Glutamatergic neuron (in vitro differentiated cells): ENCODE data around the gene ITPR1. TPM values are rescaled to one million over a fixed set of nuclear protein-coding genes. Genes with fewer than 3 reads are reported as not detected.

Source experiments
- DNase-seq: peaks from one replicate; pipeline ENCODE4 v3.0.0; 2022
- H3K27ac Mint-ChIP-seq: one replicate; pipeline ENCODE4 v1.8.0; 2020; ENCODE audit warnings: mild to moderate bottlenecking, mixed read lengths, inconsistent platforms; ENCODE audit not compliant: unreplicated experiment
- H3K27me3 Mint-ChIP-seq: one replicate; pipeline ENCODE4 v1.8.0; 2020; ENCODE audit warnings: mild to moderate bottlenecking, moderate library complexity, mixed read lengths, inconsistent platforms; ENCODE audit not compliant: unreplicated experiment
- H3K36me3 Mint-ChIP-seq: one replicate; pipeline ENCODE4 v1.8.0; 2020; ENCODE audit warnings: mild to moderate bottlenecking, mixed read lengths, inconsistent platforms; ENCODE audit not compliant: unreplicated experiment
- H3K4me1 Mint-ChIP-seq: one replicate; pipeline ENCODE4 v1.8.0; 2020; ENCODE audit warnings: mild to moderate bottlenecking, low read depth, mixed read lengths, inconsistent platforms; ENCODE audit not compliant: unreplicated experiment
- H3K4me3 Mint-ChIP-seq: one replicate; pipeline ENCODE4 v1.8.0; 2020; ENCODE audit warnings: mild to moderate bottlenecking, mixed read lengths, inconsistent platforms; ENCODE audit not compliant: unreplicated experiment
- H3K9me3 Mint-ChIP-seq: one replicate; pipeline ENCODE4 v1.8.0; 2020; ENCODE audit warnings: mild to moderate bottlenecking, moderate library complexity, mixed read lengths, inconsistent platforms; ENCODE audit not compliant: unreplicated experiment
- CTCF ChIP-seq: fragments of 200-600 bp; sonication (generic); IDR thresholded peaks from one replicate; pipeline ENCODE4 v1.5.0; 2021; ENCODE audit not compliant: partially characterized antibody, unreplicated experiment
- total RNA-seq: library from RNA; stranded (reverse); fragmentation: NEBNext Ultra II Directional; extraction: Animal tissue kit (Norgen Biotek cat#: 25700); gene quantifications from one replicate; pipeline ENCODE4 v1.2.1, GENCODE V29; 2021; ENCODE audit not compliant: unreplicated experiment

ITPR1 gene
- total RNA-seq, 1 donor from 2014 or later: 6.9 TPM

GRCh38 chr3:4716706-4717362 is 223.7 kb downstream of the ITPR1 start:
- Mint-ChIP-seq H3K27me3 (peaks cover 7% of the 10 kb centered on the region), H3K9me3 (no peaks in the 10 kb centered on the region), H3K36me3 (no peaks in the 10 kb centered on the region), H3K4me1 (peaks cover 5% of the 10 kb centered on the region), H3K4me3 (no peak overlapping the region), H3K27ac (no peak overlapping the region)
- no peak for TF ChIP-seq CTCF
- no peak for DNase-seq

- no peak overlapping the region for H3K27ac Mint-ChIP-seq
- H3K4me3 Mint-ChIP-seq: no peak overlapping the region
- H3K27me3 Mint-ChIP-seq: peaks cover 7% of the 10 kb centered on the region
- no peaks in the 10 kb centered on the region for H3K9me3 Mint-ChIP-seq
- no peaks in the 10 kb centered on the region for H3K36me3 Mint-ChIP-seq
- no peak for TF ChIP-seq CTCF
- peaks cover 5% of the 10 kb centered on the region for H3K4me1 Mint-ChIP-seq
- DNase-seq: no peak
Observed at GRCh38 chr3:4717363-4717740, 224.2 kb downstream of the ITPR1 start.

DNA sequence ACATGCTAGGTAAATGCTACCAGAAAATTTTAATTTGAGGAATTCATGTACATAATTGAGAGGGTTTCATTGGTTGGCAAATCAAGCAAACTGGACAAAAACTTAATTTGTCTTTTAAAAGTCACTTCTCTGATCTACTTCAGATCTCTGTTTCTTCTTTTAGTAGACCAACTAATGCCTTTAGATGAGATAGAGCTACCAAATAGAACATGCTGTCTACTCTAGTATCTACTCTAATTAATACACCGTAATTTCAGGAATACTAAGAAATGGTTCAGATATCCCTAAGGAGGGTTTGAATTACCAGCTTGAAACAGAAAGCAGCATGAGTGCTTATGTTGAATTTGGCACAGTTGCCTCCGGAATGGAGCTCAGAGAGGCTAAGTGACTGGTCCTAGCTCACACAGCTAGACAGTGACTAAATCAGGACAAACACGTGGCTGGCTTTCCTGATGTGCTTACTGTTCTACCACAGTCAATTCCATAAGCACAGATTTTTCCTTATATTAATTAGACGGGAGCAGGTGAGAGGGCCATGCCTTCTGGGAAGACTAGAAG is 225.1 kb downstream of the ITPR1 start:
- DNase-seq: no peak
- peaks cover 5% of the 10 kb centered on the region for H3K4me1 Mint-ChIP-seq
- H3K9me3 Mint-ChIP-seq: no peaks in the 10 kb centered on the region
- H3K27me3 Mint-ChIP-seq: peaks cover 7% of the 10 kb centered on the region
- H3K36me3 Mint-ChIP-seq: no peaks in the 10 kb centered on the region
- H3K27ac Mint-ChIP-seq: no peak overlapping the region
- no peak for TF ChIP-seq CTCF
- no peak overlapping the region for H3K4me3 Mint-ChIP-seq

DNA sequence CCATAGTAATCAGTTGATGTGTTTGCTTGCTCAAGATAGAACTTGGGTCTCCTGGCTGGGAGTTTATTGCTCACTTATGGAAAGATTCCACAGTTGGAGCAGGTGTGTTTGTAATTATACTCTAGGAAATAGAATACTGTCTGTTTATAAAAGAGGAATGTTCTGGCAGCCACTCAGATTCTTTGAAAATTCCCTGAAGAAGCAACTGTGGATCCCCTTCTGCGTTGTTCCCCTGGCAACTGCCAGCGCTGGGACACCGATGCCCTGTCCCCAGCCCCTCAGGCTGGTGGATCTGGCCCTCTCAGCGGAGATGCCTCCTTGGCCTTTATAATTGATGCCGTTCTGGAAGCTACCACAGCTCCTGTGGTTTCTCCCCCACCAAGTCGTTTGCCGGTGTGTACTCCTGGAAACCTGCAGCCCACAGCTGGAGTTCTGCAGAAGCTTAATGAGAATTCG is 225.9 kb downstream of the ITPR1 start:
- H3K4me1 Mint-ChIP-seq: peaks cover 5% of the 10 kb centered on the region
- H3K36me3 Mint-ChIP-seq: no peaks in the 10 kb centered on the region
- no peak overlapping the region for H3K27ac Mint-ChIP-seq
- TF ChIP-seq CTCF: no peak
- H3K9me3 Mint-ChIP-seq: no peaks in the 10 kb centered on the region
- H3K27me3 Mint-ChIP-seq: peaks cover 7% of the 10 kb centered on the region
- no peak overlapping the region for H3K4me3 Mint-ChIP-seq
- DNase-seq: no peak

DNA sequence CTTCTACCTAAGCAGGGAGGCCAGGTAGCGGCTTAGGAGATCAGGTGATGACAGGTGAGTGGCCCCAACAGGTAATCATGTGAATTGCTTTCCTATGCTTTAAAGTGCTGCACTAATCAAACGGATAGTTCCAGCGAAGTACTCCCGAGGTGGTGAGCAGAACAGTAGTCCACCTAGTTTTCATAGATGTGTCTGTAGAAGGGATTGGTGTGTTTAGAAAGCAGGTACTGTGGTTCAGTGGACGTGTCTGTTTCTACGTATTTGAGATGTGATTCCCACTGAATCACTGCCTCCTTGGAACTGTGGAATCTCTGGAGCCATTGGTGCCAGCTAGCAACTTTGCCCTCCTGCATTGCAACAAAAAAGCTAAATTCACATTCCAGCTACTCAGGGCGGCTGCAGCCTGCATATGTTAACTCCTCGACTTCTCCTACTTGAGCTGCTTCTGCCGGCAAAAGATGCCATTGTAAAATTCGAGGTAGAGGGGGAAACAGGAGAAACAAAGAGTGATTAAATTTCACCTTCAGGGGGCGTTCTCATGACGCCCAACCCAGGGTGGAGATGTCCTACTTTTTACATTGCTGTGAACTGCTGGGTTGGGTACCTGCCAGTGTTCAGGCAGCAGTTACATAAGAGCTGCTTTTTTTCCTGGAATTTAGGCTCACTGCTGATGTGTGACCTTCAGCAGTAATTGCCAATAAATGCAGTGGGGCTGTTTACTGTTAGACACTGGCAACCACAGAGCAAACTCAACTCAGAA is 227.3 kb downstream of the ITPR1 start:
- Mint-ChIP-seq H3K27me3 (peaks cover 3% of the 10 kb centered on the region), H3K36me3 (no peaks in the 10 kb centered on the region), H3K4me3 (no peak overlapping the region), H3K9me3 (no peaks in the 10 kb centered on the region), H3K27ac (no peak overlapping the region), H3K4me1 (peaks cover 5% of the 10 kb centered on the region)
- no peak for DNase-seq
- peak; percentile 10 for TF ChIP-seq CTCF
